Measurements from ENCODE around the gene LCT. TPM values are rescaled to one million over a fixed set of nuclear protein-coding genes. Genes with fewer than 3 reads are reported as not detected.
"Not testable (repeated sequence)": the region's sequence is repeated elsewhere in the genome, so short reads cannot be mapped to it uniquely, and the experiment has no call there.

Gene LCT
- polyA plus RNA-seq, 3 donors: not detected

DNA sequence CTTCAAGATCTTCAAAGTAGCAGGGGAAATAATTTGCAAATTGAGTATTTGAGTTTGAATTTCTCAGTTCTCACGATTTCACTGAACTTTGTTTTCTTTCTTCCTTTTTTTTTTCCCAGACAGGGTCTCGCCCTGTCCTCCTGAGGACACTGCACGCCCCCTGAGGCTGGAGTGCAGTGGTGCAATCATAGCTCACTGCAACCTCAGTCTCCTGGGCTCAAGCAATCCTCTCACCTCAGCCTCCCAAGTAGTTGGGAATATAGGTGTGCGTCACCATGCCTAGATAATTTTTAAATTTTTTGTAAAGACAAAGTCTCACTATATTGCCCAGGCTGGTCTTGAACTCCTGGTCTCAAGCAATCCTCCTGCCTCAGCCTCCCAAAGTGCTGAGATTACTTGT lies 41.3 kb downstream of the LCT start:
- H4K20me1 ChIP-seq (ENCODE audit: insufficient read depth, low read length); H3K4me2 ChIP-seq (replicated peaks; ENCODE audit: extremely low read depth, low read length, poor library complexity, severe bottlenecking); H3K27ac ChIP-seq (ENCODE audit: low read depth in 1 of 2, low read length in 2 of 2); H3K27me3 Mint-ChIP-seq (ENCODE audit: low read depth in 3 of 3); H2AFZ ChIP-seq (ENCODE audit: insufficient read depth, low read depth, low read length, poor library complexity, severe bottlenecking); H3K36me3 Mint-ChIP-seq; H3K27me3 ChIP-seq (ENCODE audit: control insufficient read depth in 2 of 2, insufficient read depth in 2 of 2, low read length in 2 of 2); H3K36me3 ChIP-seq (replicated peaks in 1 of 2; ENCODE audit: control insufficient read depth in 1 of 2, insufficient read depth in 2 of 2, low read length in 2 of 2); DNase-seq; H3K4me3 ChIP-seq (replicated peaks in 1 of 3; ENCODE audit: low read depth in 2 of 3, low read length in 3 of 3); H3K9me3 ChIP-seq (replicated peaks in 1 of 2; ENCODE audit: control insufficient read depth in 1 of 2, insufficient read depth in 1 of 2, low read length in 2 of 2); intact Hi-C loops (cut with micrococcal nuclease); H3K4me3 Mint-ChIP-seq; H3K79me2 ChIP-seq (ENCODE audit: insufficient read depth, low read length); H3K9ac ChIP-seq (ENCODE audit: insufficient read depth, low read length, poor library complexity, severe bottlenecking): not testable (repeated sequence)
- Mint-ChIP-seq H3K9me3 (peaks cover 1 to 11% (median 8%) of the 10 kb centered on the region in 7 donors), H3K27ac (peak overlapping the region in 1 of 7 donors; percentile 15), H3K4me1 (peaks cover 31% of the 10 kb centered on the region)
- 0% methylated on average over 1 of the region's 4 CpGs for WGBS (ENCODE audit: insufficient coverage)
- TF ChIP-seq, protein P1, sequence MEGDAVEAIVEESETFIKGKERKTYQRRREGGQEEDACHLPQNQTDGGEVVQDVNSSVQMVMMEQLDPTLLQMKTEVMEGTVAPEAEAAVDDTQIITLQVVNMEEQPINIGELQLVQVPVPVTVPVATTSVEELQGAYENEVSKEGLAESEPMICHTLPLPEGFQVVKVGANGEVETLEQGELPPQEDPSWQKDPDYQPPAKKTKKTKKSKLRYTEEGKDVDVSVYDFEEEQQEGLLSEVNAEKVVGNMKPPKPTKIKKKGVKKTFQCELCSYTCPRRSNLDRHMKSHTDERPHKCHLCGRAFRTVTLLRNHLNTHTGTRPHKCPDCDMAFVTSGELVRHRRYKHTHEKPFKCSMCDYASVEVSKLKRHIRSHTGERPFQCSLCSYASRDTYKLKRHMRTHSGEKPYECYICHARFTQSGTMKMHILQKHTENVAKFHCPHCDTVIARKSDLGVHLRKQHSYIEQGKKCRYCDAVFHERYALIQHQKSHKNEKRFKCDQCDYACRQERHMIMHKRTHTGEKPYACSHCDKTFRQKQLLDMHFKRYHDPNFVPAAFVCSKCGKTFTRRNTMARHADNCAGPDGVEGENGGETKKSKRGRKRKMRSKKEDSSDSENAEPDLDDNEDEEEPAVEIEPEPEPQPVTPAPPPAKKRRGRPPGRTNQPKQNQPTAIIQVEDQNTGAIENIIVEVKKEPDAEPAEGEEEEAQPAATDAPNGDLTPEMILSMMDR (IDR thresholded peaks at IDR 0.05): peak; percentile 9
- H3K4me1 ChIP-seq (ENCODE audit: control insufficient read depth in 1 of 2, insufficient read depth in 2 of 2, low read length in 2 of 2): peaks cover 11 to 15% of the 10 kb centered on the region in 2 donors

DNA sequence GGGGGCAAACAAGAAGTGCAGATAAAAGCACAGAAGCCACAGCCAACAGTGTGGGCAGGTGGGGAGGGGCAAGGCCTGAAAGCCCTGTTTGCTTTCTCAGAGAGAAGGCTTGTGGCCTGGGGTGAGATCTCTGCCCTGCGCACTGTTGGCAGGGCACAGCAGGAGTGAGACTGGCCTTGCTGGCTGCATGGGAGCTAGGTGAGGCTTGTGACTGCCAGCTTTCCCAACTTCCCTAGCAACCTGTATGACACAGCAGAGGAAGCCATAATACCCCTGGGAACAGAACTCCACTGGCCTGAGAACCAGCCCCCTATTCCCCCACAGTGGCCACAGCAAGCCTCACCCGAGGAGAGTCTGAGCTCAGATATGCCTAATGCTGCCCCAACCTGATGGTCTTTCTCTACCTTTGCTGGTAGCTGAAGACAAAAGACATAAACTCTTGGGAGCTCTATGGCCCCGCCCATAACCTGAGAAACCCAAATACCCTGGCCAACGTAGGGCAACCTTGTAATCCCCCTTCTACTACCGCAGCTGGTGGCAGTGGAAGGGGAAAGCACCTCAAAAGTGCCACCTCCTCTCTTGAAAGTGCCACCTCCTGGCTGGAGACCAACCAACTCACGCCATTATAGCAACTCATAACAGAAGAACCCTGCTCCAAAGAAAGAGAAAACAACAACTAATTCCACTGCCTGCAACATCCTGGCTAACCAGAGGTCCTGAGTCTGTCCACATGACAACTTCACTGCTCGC lies 44.4 kb downstream of the LCT start:
- 97% methylated on average over 5 of the region's 7 CpGs for WGBS (ENCODE audit: insufficient coverage)
- Histone ChIP-seq H3K4me1 (ENCODE audit: control insufficient read depth in 1 of 2, insufficient read depth in 2 of 2, low read length in 2 of 2) (peaks cover 9 to 15% of the 10 kb centered on the region in 2 donors), H3K9ac (ENCODE audit: insufficient read depth, low read length, poor library complexity, severe bottlenecking) (no peak overlapping the region), H2AFZ (ENCODE audit: insufficient read depth, low read depth, low read length, poor library complexity, severe bottlenecking) (no peak overlapping the region), H4K20me1 (ENCODE audit: insufficient read depth, low read length) (no peaks in the 10 kb centered on the region), H3K9me3 (replicated peaks in 1 of 2; ENCODE audit: control insufficient read depth in 1 of 2, insufficient read depth in 1 of 2, low read length in 2 of 2) (no peaks in the 10 kb centered on the region), H3K36me3 (replicated peaks in 1 of 2; ENCODE audit: control insufficient read depth in 1 of 2, insufficient read depth in 2 of 2, low read length in 2 of 2) (peaks cover 0 to under 1% of the 10 kb centered on the region in 2 donors), H3K27ac (ENCODE audit: low read depth in 1 of 2, low read length in 2 of 2) (no peak overlapping the region), H3K79me2 (ENCODE audit: insufficient read depth, low read length) (no peaks in the 10 kb centered on the region), H3K27me3 (ENCODE audit: control insufficient read depth in 2 of 2, insufficient read depth in 2 of 2, low read length in 2 of 2) (no peaks in the 10 kb centered on the region), H3K4me3 (replicated peaks in 1 of 3; ENCODE audit: low read depth in 2 of 3, low read length in 3 of 3) (no peak overlapping the region), H3K4me2 (replicated peaks; ENCODE audit: extremely low read depth, low read length, poor library complexity, severe bottlenecking) (no peak overlapping the region)
- TF ChIP-seq, protein P1 (IDR thresholded peaks at IDR 0.05): no peak
- Mint-ChIP-seq H3K36me3 (no peaks in the 10 kb centered on the region), H3K4me3 (no peak overlapping the region), H3K27me3 (ENCODE audit: low read depth in 3 of 3) (peaks cover 3 to 9% (median 9%) of the 10 kb centered on the region in 3 donors), H3K9me3 (no peaks in the 10 kb centered on the region), H3K4me1 (peaks cover 19% of the 10 kb centered on the region), H3K27ac (no peak overlapping the region)
- intact Hi-C loops (cut with micrococcal nuclease): no loop called here
- no peak for DNase-seq

All from CD14-positive monocyte (primary cell).